Kidney capillary endothelial cell (primary cell): Measurements from ENCODE around the gene TMF1.
A peak's percentile ranks its signal among the peaks of the same experiment; 100 is the strongest.

Source experiments
- DNase-seq: peaks from one replicate; pipeline ENCODE4 v3.0.0-alpha.2; 2018; ENCODE audit warnings: low spot score

The TMF1 gene

DNA sequence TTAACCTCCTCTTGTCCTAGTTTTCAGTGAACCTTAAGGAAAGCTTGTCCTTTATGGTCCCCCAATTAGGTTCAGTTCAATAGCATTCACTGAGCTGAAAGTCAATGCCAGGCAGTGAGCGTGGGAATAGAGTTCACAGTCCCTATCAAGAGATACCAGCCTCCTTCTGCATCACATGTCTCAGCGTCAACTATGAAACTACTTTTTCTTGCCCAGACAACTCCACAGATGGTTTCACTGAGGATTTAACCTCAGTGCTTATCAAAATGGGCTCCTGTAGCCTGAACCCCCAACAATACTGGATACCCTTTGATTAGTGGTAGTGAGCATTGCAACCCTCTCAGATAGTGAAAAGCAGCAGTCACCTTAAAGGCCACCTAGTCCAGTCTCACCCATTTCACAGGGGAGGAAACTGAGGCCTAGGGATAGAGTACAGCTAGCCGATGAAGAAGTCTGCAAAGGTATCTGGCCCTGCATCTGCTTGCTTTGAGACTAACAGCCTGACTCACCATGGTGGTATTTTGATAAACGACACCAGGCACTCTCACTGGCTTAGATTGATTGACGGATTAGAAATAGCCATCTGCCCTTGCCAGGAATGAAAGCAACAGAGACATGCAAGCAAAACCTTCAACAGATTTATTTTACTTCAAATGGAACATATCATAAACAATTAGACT is 29.6 kb upstream of the TMF1 start:
- no peak for DNase-seq

DNA sequence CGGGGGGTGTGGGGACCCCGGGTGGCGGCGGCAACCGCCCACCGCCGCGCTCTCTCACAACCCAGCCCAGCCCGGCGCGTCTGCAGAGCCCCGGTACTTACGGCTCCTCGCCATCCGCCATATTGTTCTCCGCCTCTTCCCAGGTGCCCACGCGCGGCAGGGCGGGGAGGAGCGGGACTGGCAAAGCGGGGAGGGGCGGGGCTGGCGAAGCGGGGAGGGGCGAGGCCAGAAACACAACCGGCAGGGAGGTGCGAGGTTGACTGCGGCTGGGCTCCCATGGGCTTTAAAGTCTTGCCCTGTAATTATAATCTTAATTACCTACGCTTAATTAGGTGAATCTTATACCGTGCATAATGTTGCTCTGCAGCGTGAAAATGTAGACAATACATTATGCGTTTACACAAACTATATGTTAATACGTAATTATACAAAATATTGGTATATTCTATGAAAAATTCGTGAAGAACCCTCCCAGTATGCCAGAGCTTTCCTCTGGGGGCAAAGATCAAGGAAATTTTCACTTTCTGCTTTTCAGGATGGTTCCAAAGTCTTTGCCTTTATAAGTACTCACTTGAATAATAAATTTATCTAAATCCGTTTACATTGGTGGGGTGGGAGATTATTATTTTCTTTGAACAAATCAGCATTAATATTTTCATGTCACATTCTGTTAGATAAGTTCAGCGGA is 28.2 kb upstream of the TMF1 start, which contains the start of gene UBA3:
UBA3 (minus strand) TSS at position 133 of the 688 bp plus-strand sequence; CDS start at position 121, 12 bp downstream.
- DNase-seq = peak; percentile 86

DNA sequence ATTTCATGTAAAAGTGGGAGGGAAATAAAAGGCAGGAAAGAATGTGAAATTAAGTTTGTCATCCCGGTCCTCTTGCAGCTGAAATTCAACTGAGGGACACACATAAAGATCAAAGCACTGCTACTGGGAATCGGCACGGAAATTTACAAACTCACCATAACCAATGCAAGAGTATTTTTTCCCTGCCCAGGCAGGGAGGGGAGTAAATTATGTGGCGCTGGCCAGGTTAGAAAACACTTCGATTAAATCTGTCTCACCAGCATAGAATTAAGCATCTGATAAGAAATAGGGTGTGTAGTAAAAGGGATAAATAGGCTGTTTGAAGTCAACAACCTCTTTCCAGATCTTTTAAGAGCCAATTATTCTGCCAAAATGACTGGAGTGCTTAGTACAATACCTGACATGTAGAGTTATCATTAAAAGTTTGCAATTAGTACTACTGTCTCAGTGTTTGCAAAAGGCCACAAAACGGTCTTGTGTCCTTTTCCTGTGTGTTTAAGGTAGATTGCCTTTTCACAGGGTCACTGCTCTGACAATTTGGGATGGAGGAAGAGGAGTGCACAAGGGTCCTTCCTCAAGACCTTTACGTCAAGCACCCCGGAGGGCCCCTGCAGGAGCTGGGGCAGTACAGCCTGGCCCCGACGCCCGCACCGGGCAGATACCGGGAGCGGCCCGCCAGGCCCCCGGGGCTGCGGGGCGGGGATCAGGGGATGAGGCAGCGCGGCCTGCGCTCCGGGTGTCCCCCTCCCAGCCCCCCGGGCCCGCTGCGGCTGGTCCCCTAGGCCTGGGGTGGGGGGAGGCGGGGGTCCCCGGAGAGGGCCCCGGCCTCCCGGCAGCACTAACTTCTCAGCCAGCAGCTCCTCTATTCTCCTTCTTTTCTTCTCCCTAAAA is 27.4 kb upstream of the TMF1 start:
- no peak for DNase-seq

DNA sequence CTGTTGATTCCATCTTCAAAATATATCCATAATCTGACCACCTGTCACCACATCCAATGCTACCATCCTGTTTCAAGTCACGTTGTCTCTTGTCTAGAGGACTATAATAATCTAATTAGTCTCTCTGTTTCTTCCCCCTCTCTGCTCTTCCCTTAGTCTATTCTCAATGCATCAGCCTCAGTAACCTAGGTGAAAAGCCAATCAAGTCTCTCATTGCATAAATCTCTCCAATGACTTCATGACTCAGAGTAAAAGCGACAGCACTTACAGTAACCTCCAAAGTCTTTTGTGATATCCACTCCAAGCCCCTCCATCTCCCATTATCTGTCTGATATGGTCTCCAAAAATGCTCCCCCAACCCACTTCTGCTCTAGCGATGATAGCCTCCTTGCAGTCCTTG is 20.8 kb upstream of the TMF1 start:
- no peak for DNase-seq

DNA sequence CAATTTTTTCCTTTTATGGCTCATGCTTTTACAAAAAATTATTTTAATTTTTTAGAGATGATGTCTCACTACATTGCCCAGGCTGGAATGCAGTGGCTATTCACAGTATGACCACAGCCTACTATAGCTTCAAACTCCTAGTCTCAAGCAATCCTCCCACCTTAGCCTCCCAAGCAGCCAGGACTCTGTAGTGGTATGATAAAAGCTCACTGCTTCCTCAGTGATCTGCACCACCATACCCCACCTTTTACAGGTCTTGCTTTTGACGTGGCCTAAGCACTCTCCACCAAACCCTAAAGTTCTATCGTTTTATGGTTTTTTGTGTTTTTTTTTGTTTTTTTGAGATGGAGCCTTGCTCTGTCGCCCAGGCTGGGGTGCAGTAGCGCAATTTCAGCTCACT is 14.0 kb upstream of the TMF1 start:
- no peak for DNase-seq

DNA sequence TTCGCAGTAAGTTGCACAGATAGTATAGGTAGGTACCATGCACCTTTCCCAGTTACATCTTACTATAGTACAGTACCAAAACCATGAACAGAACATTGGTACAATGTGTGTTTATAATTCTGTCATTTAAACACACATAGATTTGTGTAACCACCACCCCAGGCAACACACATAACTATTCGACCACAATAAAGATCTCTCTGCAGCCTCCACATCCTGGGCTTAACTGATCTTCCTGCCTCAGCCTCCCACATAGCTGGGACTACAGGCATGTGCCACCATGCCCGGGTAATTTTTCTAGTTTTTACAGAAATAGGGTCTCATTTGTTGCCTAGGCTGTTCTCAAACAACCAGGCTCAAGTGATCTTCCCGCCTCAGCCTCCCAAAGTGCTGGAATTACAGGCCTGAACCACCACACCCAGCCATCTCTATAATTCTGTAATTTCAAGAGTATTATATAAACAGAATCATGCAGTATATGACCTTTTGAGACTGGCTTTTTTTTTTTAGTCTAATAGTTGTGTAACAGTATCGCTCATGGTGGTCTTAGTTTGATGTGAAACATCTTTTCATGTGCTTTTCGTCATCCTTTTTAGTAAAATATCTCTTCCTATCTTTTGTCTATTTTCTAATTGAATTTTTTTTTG is 13.3 kb upstream of the TMF1 start:
- no peak for DNase-seq

DNA sequence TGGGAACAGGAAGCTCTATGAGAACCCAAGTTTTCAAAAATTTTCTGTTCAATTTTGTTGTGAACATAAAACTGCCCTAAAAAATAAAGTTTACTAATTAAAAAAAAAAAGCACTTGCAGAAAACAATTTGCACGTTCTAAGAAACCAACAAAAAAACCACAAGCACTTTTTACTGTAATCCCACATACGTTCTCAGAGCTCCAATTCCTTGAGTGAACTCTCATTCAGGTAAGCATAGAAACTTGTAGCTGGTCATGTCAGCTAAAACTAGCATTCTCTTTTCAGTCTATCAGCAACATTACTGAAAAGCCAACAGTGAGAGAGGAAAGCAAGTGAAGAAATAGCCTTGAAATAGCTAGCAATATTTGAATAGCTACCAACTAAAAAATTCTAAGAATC is 11.5 kb upstream of the TMF1 start:
- DNase-seq = no peak

DNA sequence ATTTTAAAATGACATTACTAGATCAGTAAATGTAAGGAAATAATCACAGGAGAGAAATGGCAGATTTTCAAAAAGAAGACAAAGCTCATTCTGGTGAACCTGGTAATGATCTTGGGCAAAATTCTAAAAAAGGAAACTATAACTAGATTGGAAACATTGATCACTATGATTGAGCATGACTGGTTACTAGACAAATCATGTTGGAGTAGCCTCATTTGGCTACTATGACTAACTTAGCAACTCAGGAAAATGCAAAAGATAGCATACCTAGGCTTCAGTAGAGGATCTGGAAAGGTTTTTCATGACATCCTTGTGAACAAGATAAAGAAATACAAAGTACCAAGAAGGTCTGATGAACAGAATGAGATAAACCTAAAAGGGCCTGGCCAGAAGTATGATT is 7.6 kb upstream of the TMF1 start:
- DNase-seq = no peak

DNA sequence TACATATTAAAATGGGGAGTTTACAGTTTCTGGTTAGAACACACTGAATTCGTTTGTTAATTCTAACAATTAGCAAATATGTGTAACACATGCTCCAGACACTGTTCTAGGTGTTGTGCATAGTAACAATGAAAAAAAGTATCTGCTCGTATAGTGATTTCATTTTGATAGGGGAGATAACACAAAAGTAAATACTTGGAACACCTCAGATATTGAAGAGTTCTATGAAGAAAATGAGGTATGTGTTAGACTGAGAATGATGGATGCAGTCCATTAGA is 6.8 kb upstream of the TMF1 start:
- no peak for DNase-seq

DNA sequence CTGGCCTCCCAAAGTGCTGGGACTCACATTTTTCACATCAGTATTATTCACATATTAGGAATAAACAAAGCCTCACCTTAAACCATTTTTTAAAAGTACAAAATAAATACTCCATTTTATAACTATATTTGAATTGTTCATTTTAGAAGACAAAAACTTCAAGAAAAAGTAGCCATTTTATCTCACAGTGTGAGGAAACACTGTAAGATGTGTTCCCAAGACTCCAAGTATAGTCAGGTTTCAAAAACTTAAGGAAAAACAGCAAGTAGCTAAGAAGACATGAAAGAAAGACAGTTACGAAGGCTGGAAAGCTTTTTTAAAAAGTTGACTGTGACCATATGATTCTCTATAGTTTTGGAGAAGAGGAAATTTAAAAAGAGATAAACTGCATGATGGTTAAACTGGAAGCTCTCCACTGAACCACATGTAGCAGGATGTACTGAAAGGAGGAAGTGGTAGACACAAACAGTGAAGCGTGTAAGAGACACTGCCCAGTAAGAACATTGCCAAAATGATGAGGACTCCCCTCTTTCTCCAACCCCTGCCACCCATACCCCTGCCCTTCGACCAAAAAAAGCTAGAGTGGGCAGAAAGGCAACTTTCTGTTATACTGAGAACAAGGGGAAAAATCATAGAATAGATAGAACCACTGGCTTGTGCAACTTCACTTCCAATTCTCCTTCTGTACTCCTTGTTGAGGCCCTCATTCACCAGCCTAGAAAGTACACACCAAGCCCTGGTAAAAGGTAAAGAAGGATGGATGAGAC is 6.2 kb upstream of the TMF1 start:
- no peak for DNase-seq

DNA sequence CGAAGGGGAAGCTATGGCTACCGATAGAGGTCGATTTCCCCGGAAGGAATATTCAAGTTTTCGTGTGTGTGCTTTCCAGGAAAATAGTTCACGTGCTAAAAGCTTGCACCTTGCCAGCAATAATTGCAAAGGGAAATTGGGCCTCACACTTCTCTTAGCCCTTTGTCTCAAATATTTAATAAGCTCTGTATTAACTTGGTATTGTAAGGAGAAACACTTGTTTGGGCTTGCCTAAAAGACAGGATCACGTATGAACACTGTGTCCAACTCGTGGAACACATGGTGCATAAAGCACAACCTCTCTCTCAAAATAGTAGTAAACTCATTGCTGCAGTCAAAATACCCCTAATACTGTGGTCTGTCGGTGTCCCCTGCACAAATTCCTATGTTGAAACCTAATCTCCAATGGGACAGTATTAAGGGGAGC is 352 bp upstream of the TMF1 start:
- DNase-seq = no peak

DNA sequence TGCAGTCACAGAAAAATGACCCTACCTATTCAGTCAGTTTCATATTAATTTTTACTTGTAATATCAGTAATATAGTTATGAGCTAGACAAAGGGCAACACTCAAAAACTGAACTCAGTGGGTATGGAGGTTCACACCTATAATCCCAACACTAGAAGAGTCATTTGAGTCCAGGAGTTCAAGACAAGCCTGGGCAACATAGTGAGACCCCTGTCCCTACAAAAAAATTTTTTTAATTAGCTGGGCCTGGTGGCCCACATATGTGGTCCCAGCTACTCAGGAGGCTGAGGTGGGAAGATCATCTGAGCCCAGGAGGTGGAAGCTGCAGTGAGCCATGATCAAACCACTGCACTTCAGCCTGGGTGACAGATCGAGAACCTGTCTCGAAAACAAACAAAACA is 3.1 kb downstream of the TMF1 start:
- DNase-seq = no peak

DNA sequence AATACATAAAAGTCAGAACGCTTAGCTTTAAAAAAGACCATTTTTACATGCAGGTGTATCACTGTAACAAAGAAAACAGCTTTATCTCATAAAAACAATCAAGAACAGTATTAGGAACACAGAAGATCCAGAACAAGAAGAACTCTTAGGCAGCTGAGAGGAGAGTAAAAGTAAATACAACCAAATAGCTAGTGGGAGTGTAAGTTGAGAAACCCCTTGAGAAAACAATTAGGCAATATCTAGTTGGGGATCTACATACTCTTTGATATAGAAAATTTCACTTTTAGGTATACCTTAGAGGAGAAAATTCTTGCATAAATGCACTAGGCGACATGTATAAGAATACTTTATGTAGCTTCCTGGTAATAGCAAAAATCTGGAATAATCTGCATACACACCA is 7.5 kb downstream of the TMF1 start:
- no peak for DNase-seq

DNA sequence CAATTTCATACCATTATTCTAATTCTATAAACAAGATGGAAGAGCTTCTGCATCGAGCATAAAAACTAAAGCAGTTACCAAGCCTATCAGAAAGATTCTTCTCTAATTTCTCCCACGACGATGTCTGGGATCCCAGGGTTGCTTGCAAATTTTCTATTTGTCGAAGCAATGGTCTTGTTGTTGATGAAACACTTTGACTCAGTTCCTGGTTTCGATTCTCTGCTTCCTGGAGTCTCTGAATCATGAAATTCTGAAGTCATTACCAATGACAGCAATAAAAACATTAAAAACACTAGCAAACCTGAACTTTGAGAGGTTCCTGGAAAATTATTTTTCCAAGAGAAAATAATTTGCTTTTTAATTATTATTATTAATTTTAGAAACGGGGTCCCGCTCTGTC is 18.7 kb downstream of the TMF1 start:
- peak; percentile 93 for DNase-seq

DNA sequence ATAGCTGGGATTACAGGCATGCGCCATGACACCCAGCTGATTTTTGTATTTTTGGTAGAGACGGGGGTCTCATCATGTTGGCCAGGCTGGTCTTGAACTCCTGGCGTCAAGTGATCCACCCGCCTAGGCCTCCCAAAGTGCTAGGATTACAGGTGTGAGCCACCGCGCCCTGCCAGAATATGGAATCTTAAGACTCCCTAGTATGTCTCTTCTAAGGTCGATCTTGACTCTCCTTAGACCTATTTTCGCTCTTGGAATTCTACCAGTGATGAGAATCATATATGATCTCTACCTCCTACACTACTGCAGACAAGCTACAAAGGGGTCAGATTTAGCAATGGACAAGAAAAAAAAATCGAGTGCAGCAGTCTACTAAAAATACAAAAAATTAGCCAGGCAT is 19.4 kb downstream of the TMF1 start:
- no peak for DNase-seq

DNA sequence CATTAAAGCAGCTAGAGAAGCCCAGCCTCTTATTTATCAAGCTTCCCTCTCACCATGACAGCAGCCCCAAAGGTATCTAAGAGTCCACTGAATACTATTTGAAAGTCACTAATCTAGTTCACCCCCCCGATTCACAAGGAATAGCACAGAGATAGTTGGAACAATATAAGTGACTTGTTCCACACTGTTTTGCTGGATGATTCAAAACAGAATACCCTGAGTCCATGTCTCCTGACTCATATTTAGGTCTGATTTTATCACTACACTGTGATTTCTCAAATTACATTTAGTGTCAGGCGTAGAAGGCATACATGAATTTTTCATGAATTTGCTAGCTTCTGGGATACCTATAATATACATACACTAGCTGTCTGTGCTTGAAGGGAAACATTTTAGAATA is 20.0 kb downstream of the TMF1 start:
- no peak for DNase-seq

DNA sequence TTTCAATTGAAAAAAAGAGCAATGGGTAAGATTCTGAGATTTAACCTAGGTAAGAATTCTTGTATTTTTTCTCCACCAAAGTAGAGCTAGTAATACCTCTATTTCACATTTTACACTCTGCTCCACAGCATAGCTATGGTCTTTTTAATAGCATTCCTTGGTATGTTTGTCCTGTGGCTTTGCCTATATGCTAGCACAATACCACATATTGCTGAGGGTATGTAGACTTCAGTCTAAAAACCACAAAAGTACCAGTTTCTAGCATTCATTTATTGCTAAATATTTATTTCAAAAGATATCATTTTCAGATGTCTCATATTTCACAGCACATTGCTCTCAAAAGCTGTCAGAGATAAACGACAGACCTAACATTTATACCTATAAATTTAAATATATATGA is 20.5 kb downstream of the TMF1 start:
- no peak for DNase-seq

DNA sequence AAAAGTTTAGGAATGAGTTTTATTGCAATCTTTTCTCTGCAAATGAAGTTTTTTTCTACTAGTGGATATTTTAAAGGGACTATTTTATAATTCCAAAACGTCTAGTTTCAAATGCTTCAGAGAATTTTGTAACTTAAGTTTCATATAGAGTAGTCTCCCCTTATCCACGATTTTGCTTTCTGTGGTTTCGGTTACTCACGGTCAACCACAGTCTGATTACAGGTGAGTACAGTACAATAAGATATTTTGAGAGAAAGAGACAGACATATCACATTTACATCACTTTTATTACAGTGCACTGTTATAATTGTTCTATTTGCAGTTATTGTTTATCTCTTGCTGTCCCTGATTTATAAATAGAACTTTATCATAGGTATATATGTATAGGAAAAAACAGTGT is 31.3 kb downstream of the TMF1 start:
- DNase-seq = no peak

DNA sequence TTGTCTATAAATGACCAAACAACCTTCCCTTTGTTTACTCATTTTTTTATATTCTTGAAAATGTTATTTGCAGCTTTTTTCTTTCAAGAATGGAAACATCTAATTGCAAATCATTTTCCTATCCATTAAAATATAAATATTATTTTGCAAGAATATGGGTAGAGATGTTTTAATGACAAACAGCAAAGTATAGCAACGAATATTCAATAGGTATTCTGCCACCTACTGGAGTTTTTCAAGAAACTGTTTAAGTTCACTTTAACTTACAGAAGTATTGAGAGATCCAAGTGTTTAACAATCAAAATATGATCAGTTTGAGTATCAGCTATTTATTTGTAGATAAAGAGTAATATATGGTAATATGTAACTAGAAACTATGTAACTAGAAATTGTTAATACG is 31.7 kb downstream of the TMF1 start:
- no peak for DNase-seq

DNA sequence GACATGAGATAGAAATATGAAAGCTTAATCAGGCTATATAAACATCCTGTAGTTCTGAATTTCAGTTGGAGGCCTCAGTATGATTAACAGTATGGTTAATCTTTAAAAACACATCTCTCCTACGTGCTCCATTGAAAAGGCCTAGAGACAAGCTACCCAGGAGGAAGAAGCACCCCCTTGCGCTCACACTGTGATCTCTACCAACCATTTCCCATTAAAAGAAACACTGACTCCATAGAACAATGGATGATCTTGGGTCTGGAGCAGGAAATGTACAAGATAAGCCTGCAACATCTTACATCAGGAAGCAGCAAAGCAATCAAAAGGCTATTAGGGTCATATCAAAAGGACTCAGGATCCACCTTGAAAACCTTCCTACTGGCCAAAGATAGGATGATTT is 35.2 kb downstream of the TMF1 start:
- no peak for DNase-seq

DNA sequence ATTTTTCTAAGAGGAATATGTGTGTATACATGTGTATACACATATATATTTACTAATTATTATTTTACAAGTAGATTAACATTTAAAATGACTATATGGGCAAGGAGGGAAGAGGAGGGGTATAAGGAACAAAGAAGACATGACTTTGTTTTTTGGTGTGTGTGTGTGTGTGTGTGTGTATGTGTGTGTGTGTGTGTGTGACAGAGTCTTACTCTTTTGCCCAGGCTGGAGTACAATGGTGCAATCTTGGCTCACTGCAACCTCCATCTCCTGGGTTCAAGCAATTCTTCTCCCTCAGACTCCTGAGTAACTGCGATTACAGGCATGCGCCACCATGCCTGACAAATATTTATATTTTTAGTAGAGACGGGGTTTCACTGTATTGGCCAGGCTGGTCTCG is 36.0 kb downstream of the TMF1 start:
- DNase-seq = no peak

DNA sequence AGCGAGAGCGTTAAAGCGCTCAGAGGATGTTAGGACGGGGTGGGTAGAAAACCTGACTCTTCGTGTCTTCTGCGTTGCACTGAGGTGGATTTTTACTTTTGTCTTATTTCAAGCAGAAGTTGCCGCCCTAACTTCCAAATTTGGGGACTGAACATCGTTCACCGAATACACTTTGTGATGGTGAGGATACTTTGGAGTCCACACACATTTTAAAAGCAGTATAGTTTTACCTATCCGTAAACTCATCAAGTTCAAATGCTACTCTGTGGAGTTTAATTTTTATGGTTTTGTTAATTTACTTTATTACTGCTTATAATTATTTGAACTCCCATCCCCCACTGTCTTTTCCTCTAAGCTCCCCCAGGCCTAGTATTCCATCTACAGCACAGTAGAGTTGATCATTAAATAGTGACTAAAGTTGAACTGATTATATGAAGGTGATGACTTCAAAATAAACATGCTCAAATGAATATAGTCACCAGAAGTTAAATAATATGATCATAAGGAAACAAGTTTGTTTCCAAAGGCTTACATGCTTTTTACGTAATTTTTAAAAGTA is 38.0 kb downstream of the TMF1 start:
- no peak for DNase-seq
